ENCODE measurements around the gene INPP5E.

The INPP5E gene

GRCh38 chr9:136439481-136440408, at the start of gene INPP5E:
INPP5E (minus strand) TSS chr9:136439845; CDS start chr9:136439419, 426 bp downstream.
- H3K4me3 ChIP-seq (ENCODE audit: low read length): peak within 1 kb of the TSS; percentile 94
- peak; percentile 41 for DNase-seq (ENCODE audit: low read depth, low spot score)
- no peak within 1 kb of the TSS for H3K27ac ChIP-seq (ENCODE audit: low read length)
- H3K9me3 ChIP-seq (ENCODE audit: control insufficient read depth, insufficient read depth, low read length): no peaks in the 10 kb centered on the region
- H3K36me3 ChIP-seq (ENCODE audit: control insufficient read depth, insufficient read depth, low read length): peaks cover 25% of the 10 kb centered on the region
- 0 out of 2 replicates have a peak, but pooled peaks cover 4% of the 10 kb centered on the region for H3K4me1 ChIP-seq (ENCODE audit: control insufficient read depth, insufficient read depth, low read length)
- no peaks in the 10 kb centered on the region for H3K27me3 ChIP-seq (ENCODE audit: control insufficient read depth, insufficient read depth, low read length)
- WGBS (ENCODE audit: insufficient coverage, insufficient read length): no CpG with 5 or more reads among the region's 90 CpGs

- WGBS (ENCODE audit: insufficient coverage, insufficient read length): no CpG with 5 or more reads among the region's 22 CpGs
- Histone ChIP-seq H3K27ac (ENCODE audit: low read length) (no peak overlapping the region), H3K36me3 (ENCODE audit: control insufficient read depth, insufficient read depth, low read length) (no peaks in the 10 kb centered on the region), H3K27me3 (ENCODE audit: control insufficient read depth, insufficient read depth, low read length) (no peaks in the 10 kb centered on the region), H3K9me3 (ENCODE audit: control insufficient read depth, insufficient read depth, low read length) (no peaks in the 10 kb centered on the region), H3K4me1 (ENCODE audit: control insufficient read depth, insufficient read depth, low read length) (no peaks in the 10 kb centered on the region), H3K4me3 (ENCODE audit: low read length) (no peak overlapping the region)
- DNase-seq (ENCODE audit: low read depth, low spot score): peak; percentile 35
These were observed 48.9 kb upstream of the INPP5E start for GRCh38 chr9:136488247-136489214.

GRCh38 chr9:136487672-136488071, 48.0 kb upstream of the INPP5E start:
- WGBS (ENCODE audit: insufficient coverage, insufficient read length): no CpG with 5 or more reads among the region's 7 CpGs
- Histone ChIP-seq H3K4me1 (ENCODE audit: control insufficient read depth, insufficient read depth, low read length) (no peaks in the 10 kb centered on the region), H3K27ac (ENCODE audit: low read length) (no peak overlapping the region), H3K36me3 (ENCODE audit: control insufficient read depth, insufficient read depth, low read length) (no peaks in the 10 kb centered on the region), H3K27me3 (ENCODE audit: control insufficient read depth, insufficient read depth, low read length) (no peaks in the 10 kb centered on the region), H3K4me3 (ENCODE audit: low read length) (no peak overlapping the region), H3K9me3 (ENCODE audit: control insufficient read depth, insufficient read depth, low read length) (no peaks in the 10 kb centered on the region)
- no peak for DNase-seq (ENCODE audit: low read depth, low spot score)

- no CpG with 5 or more reads among the region's 18 CpGs for WGBS (ENCODE audit: insufficient coverage, insufficient read length)
- H3K27ac ChIP-seq (ENCODE audit: low read length): no peak overlapping the region
These were observed 47.4 kb upstream of the INPP5E start for GRCh38 chr9:136486823-136487620.

GRCh38 chr9:136486131-136486530, 46.5 kb upstream of the INPP5E start:
- no peak for DNase-seq (ENCODE audit: low read depth, low spot score)
- H3K9me3 ChIP-seq (ENCODE audit: control insufficient read depth, insufficient read depth, low read length): no peaks in the 10 kb centered on the region
- no CpG with 5 or more reads among the region's 7 CpGs for WGBS (ENCODE audit: insufficient coverage, insufficient read length)
- no peaks in the 10 kb centered on the region for H3K27me3 ChIP-seq (ENCODE audit: control insufficient read depth, insufficient read depth, low read length)
- 0 out of 2 replicates have a peak, but pooled peaks cover 3% of the 10 kb centered on the region for H3K4me1 ChIP-seq (ENCODE audit: control insufficient read depth, insufficient read depth, low read length)
- no peak overlapping the region for H3K27ac ChIP-seq (ENCODE audit: low read length)
- no peak overlapping the region for H3K4me3 ChIP-seq (ENCODE audit: low read length)
- no peaks in the 10 kb centered on the region for H3K36me3 ChIP-seq (ENCODE audit: control insufficient read depth, insufficient read depth, low read length)

More at GRCh38 chr9:136486823-136487620, 47.4 kb upstream of the INPP5E start:
- no peaks in the 10 kb centered on the region for H3K4me1 ChIP-seq (ENCODE audit: control insufficient read depth, insufficient read depth, low read length)
- no peak overlapping the region for H3K4me3 ChIP-seq (ENCODE audit: low read length)
- no peak for DNase-seq (ENCODE audit: low read depth, low spot score)
- no peaks in the 10 kb centered on the region for H3K27me3 ChIP-seq (ENCODE audit: control insufficient read depth, insufficient read depth, low read length)
- H3K36me3 ChIP-seq (ENCODE audit: control insufficient read depth, insufficient read depth, low read length): no peaks in the 10 kb centered on the region
- H3K9me3 ChIP-seq (ENCODE audit: control insufficient read depth, insufficient read depth, low read length): no peaks in the 10 kb centered on the region

GRCh38 chr9:136485049-136486045, 45.7 kb upstream of the INPP5E start:
- Histone ChIP-seq H3K9me3 (ENCODE audit: control insufficient read depth, insufficient read depth, low read length) (no peaks in the 10 kb centered on the region), H3K4me3 (ENCODE audit: low read length) (no peak overlapping the region), H3K4me1 (ENCODE audit: control insufficient read depth, insufficient read depth, low read length) (0 out of 2 replicates have a peak, but pooled peaks cover 3% of the 10 kb centered on the region), H3K27ac (ENCODE audit: low read length) (no peak overlapping the region), H3K27me3 (ENCODE audit: control insufficient read depth, insufficient read depth, low read length) (no peaks in the 10 kb centered on the region), H3K36me3 (ENCODE audit: control insufficient read depth, insufficient read depth, low read length) (no peaks in the 10 kb centered on the region)
- WGBS (ENCODE audit: insufficient coverage, insufficient read length): no CpG with 5 or more reads among the region's 21 CpGs
- DNase-seq (ENCODE audit: low read depth, low spot score): peak; percentile 47

- Histone ChIP-seq H3K36me3 (ENCODE audit: control insufficient read depth, insufficient read depth, low read length) (no peaks in the 10 kb centered on the region), H3K9me3 (ENCODE audit: control insufficient read depth, insufficient read depth, low read length) (no peaks in the 10 kb centered on the region), H3K4me1 (ENCODE audit: control insufficient read depth, insufficient read depth, low read length) (0 out of 2 replicates have a peak, but pooled peaks cover 3% of the 10 kb centered on the region), H3K27ac (ENCODE audit: low read length) (no peak overlapping the region), H3K4me3 (ENCODE audit: low read length) (peak overlapping the region; percentile 68), H3K27me3 (ENCODE audit: control insufficient read depth, insufficient read depth, low read length) (no peaks in the 10 kb centered on the region)
- WGBS (ENCODE audit: insufficient coverage, insufficient read length): no CpG with 5 or more reads among the region's 59 CpGs
- DNase-seq (ENCODE audit: low read depth, low spot score): no peak
These were observed 44.8 kb upstream of the INPP5E start for GRCh38 chr9:136484153-136485048.

GRCh38 chr9:136483589-136484152, 44.0 kb upstream of the INPP5E start:
- Histone ChIP-seq H3K27ac (ENCODE audit: low read length) (no peak overlapping the region), H3K27me3 (ENCODE audit: control insufficient read depth, insufficient read depth, low read length) (no peaks in the 10 kb centered on the region), H3K4me1 (ENCODE audit: control insufficient read depth, insufficient read depth, low read length) (0 out of 2 replicates have a peak, but pooled peaks cover 3% of the 10 kb centered on the region), H3K36me3 (ENCODE audit: control insufficient read depth, insufficient read depth, low read length) (no peaks in the 10 kb centered on the region), H3K4me3 (ENCODE audit: low read length) (peak overlapping the region; percentile 68), H3K9me3 (ENCODE audit: control insufficient read depth, insufficient read depth, low read length) (no peaks in the 10 kb centered on the region)
- DNase-seq (ENCODE audit: low read depth, low spot score): peak; percentile 74
- WGBS (ENCODE audit: insufficient coverage, insufficient read length): no CpG with 5 or more reads among the region's 63 CpGs
